HepG2 (cell line): Measurements from ENCODE around the gene CACNA1G. TPM values are rescaled to one million over a fixed set of nuclear protein-coding genes. Genes with fewer than 3 reads are reported as not detected.

ENCODE experiments used
- ATAC-seq: fragments of 200-7000 bp; cut with Tn5 transposase; 3 replicates; pipeline ENCODE4 v1.9.1; 2020; ENCODE audit warnings: mild to moderate bottlenecking, moderate library complexity
- BruUV-seq: library from RNA; stranded (reverse); fragments of 400-500 nt; replicated peaks from 2 replicates; lab custom pipeline; 2021; lab: Mats Ljungman, UMichigan
- CTCF ChIA-PET: fragments of 300-600 bp; formaldehyde crosslinking; extraction: SDS; loops from one replicate; lab custom pipeline; 2021; ENCODE audit warnings: low total read pairs, inconsistent platforms, low intra/inter-chr PET ratio; lab: Yijun Ruan, JAX
- POLR2A ChIA-PET: fragments of 350-600 bp; sonication (Branson Sonifier 250); formaldehyde crosslinking; loops from one replicate; lab custom pipeline; 2020; ENCODE audit warnings: antibody characterized with exemption, inconsistent platforms; lab: Yijun Ruan, JAX
- DNase-seq: peaks from one replicate; pipeline ENCODE4 v3.0.0-alpha.2; 2015; ENCODE audit warnings: low spot score
- FAIRE-seq: peaks from 3 replicates; lab custom pipeline; 2011; peaks lifted over from hg19 to GRCh38; lab: Jason Lieb, UNC
- H2AFZ ChIP-seq: one replicate; pipeline ENCODE4 v1.6.1; 2011; ENCODE audit warnings: low read length, inconsistent platforms
- H3K27ac ChIP-seq: fragments of 300-600 bp; 3 replicates; pipeline ENCODE4 v1.8.0; 2011; ENCODE audit warnings: mixed run types, mild to moderate bottlenecking, mixed read lengths, low read length, inconsistent platforms; ENCODE audit not compliant: insufficient read depth; ENCODE audit errors: extremely low read length
- H3K27me3 ChIP-seq, 2 experiments: fragments of 200-600 bp in 1 of 2; 2 replicates in 1 of 2; 3 replicates in 1 of 2; pipeline versions ENCODE4 v1.6.0 to v1.8.0; 2011; ENCODE audit warnings: low read length in 2 of 2, mild to moderate bottlenecking in 2 of 2, moderate library complexity in 2 of 2, inconsistent platforms in 1 of 2; ENCODE audit not compliant: insufficient read depth in 2 of 2, control insufficient read depth in 1 of 2
- H3K36me3 ChIP-seq, 2 experiments: fragments of 200-600 bp in 1 of 2; replicated peaks in 1 of 2; 2 replicates in 1 of 2; 3 replicates in 1 of 2; pipeline versions ENCODE4 v1.5.1 to v1.8.0; 2011; ENCODE audit warnings: low read length in 2 of 2, inconsistent platforms in 1 of 2; ENCODE audit not compliant: insufficient read depth in 2 of 2, control insufficient read depth in 1 of 2
- H3K4me1 ChIP-seq: 2 replicates; pipeline ENCODE4 v1.5.1; 2012; ENCODE audit warnings: low read length, inconsistent platforms; ENCODE audit not compliant: insufficient read depth
- H3K4me2 ChIP-seq: 2 replicates; pipeline ENCODE4 v1.6.0; 2011; ENCODE audit warnings: low read depth, low read length, inconsistent platforms
- H3K4me3 ChIP-seq, 3 experiments: fragments of 200-600 bp in 1 of 3; sonication (generic), shearing (Covaris generic) in 1 of 3; replicated peaks in 1 of 3; 2 replicates each; pipeline ENCODE4 v1.5.1; 2011 to 2016; ENCODE audit warnings: low read length in 3 of 3, inconsistent platforms in 2 of 3, low read depth in 2 of 3, mild to moderate bottlenecking in 2 of 3, control low read depth in 1 of 3, mixed read lengths in 1 of 3; ENCODE audit not compliant: insufficient read depth in 1 of 3
- H3K79me2 ChIP-seq: one replicate; pipeline ENCODE4 v1.6.1; 2011; ENCODE audit warnings: low read length, inconsistent platforms; ENCODE audit not compliant: insufficient read depth
- H3K9ac ChIP-seq: 2 replicates; pipeline ENCODE4 v1.6.0; 2011; ENCODE audit warnings: mild to moderate bottlenecking, low read depth, low read length, inconsistent platforms; ENCODE audit not compliant: insufficient read depth
- H3K9me3 ChIP-seq: 2 replicates; pipeline ENCODE4 v1.5.1; 2012; ENCODE audit warnings: mild to moderate bottlenecking, low read length
- H4K20me1 ChIP-seq: 2 replicates; pipeline ENCODE4 v1.6.0; 2011; ENCODE audit warnings: inconsistent platforms, mild to moderate bottlenecking, low read length, moderate library complexity; ENCODE audit not compliant: insufficient read depth
- HNRNPL ChIP-seq: fragments of 200-400 bp; formaldehyde crosslinking; IDR thresholded peaks from 2 replicates; pipeline ENCODE4 v1.6.1; 2017; ENCODE audit warnings: mild to moderate bottlenecking, low read depth, low read length
- MIER3 ChIP-seq: IDR thresholded peaks from 2 replicates; pipeline ENCODE4 v1.6.1; 2016; ENCODE audit warnings: missing compliant biosample characterization, borderline replicate concordance
- PATZ1 ChIP-seq: sonication (generic); formaldehyde crosslinking; IDR thresholded peaks from 2 replicates; pipeline ENCODE4 v1.4.0; 2020; ENCODE audit warnings: missing genetic modification reagents
- PHF21A ChIP-seq: sonication (generic); formaldehyde crosslinking; IDR thresholded peaks from 2 replicates; pipeline ENCODE4 v1.5.0; 2020; ENCODE audit warnings: mild to moderate bottlenecking, missing genetic modification reagents
- U2AF2 ChIP-seq: fragments of 200-400 bp; formaldehyde crosslinking; IDR thresholded peaks from 2 replicates; pipeline ENCODE4 v1.6.1; 2017; ENCODE audit warnings: low read depth, mild to moderate bottlenecking, low read length
- ZBTB3 ChIP-seq: sonication (generic); formaldehyde crosslinking; IDR thresholded peaks from 2 replicates; pipeline ENCODE4 v1.4.0; 2020; ENCODE audit warnings: low read depth, mild to moderate bottlenecking, moderate library complexity, missing genetic modification reagents, borderline replicate concordance
- ZFP36 ChIP-seq: fragments of 150-350 bp; IDR thresholded peaks from 2 replicates; pipeline ENCODE4 v1.6.1; 2018; ENCODE audit warnings: borderline replicate concordance, low read length, low read depth; ENCODE audit not compliant: partially characterized antibody
- ZNF180 ChIP-seq: sonication (generic); formaldehyde crosslinking; IDR thresholded peaks from 2 replicates; pipeline ENCODE4 v1.4.0; 2020; ENCODE audit warnings: low read depth, missing genetic modification reagents, borderline replicate concordance
- WGBS: methylation state at CpG from one replicate; pipeline ENCODE4 v1.1.6; 2017; ENCODE audit warnings: low lambda C conversion rate; 5-methylcytosine and 5-hydroxymethylcytosine counted together
- in situ Hi-C: cut with HindIII; loops from 2 replicates; pipeline ENCODE4 v1.10.0; 2017; ENCODE audit warnings: low pct_unique_long_range_greater_than_20kb; ENCODE audit not compliant: extremely low pct_ligation_motif_present
- intact Hi-C: fragments of 100-400 bp; cut with micrococcal nuclease; formaldehyde crosslinking; loops from one replicate; pipeline ENCODE4 v1.10.0; 2022; ENCODE audit not compliant: unreplicated experiment
- polyA plus RNA-seq, 8 experiments: library from polyadenylated mRNA; depleted of rRNA in 3 of 8; stranded (reverse) in 7 of 8; unstranded in 1 of 8; fragments of >200 nt; fragmentation: Illumina TruSeq in 4 of 8; extraction: Trizol in 4 of 8; gene quantifications; 2 replicates each; pipeline versions ENCODE4 v1.2.1 to v1.2.3, GENCODE V29; 2011 to 2016; ENCODE audit warnings: low read depth in 4 of 8, missing spikeins in 1 of 8, mixed read lengths in 1 of 8; ENCODE audit not compliant: insufficient read depth in 1 of 8
- total RNA-seq, 5 experiments: library from RNA; depleted of rRNA; stranded (reverse); fragments of >200 nt; fragmentation: Illumina TruSeq; extraction: Trizol; gene quantifications; 2 replicates each; pipeline ENCODE4 v1.2.3, GENCODE V29; 2016; ENCODE audit warnings: low read depth in 1 of 5

The CACNA1G gene
- total and polyA plus RNA-seq, 2 of the 13 experiments (the other 11 are each of a cell fraction or from before 2014, with no cell fraction given): 0.02 TPM; not detected in 1

- no peak overlapping the region for H3K27ac ChIP-seq
- 97% methylated on average over 14 of the region's 20 CpGs for WGBS
- no peaks in the 10 kb centered on the region for H3K36me3 ChIP-seq
- DNase-seq (no peak), FAIRE-seq (no peak), ATAC-seq (no peak)
- H3K4me2 ChIP-seq: no peak overlapping the region
- H3K9ac ChIP-seq: no peak overlapping the region
- ChIA-PET POLR2A (interaction anchor here (1.7 to 6.7 kb wide), 2 partner anchors 12 kb away, joined by 6 to 38 read pairs; no protein-coding TSS in a partner anchor), CTCF (no interaction called here)
- no peaks in the 10 kb centered on the region for H3K27me3 ChIP-seq
- BruUV-seq: no TSS peak
- peaks cover 47% of the 10 kb centered on the region for H3K4me1 ChIP-seq
- in situ Hi-C loops: no loop called here
- no peak for TF ChIP-seq ZBTB3 (CRISPR knock-in tag)
- TF ChIP-seq HNRNPL: 0 out of 2 replicates have a peak, but pooled peaks have one; percentile 17
- no peak for TF ChIP-seq PHF21A
- no peak for TF ChIP-seq U2AF2
- no peak for TF ChIP-seq ZFP36
- no peak for TF ChIP-seq ZNF180 (CRISPR knock-in tag)
- no peaks in the 10 kb centered on the region for H3K79me2 ChIP-seq
- no peak overlapping the region for H3K4me3 ChIP-seq
- H4K20me1 ChIP-seq: no peaks in the 10 kb centered on the region
- no peak overlapping the region for H2AFZ ChIP-seq
- intact Hi-C loops: no loop called here
- H3K9me3 ChIP-seq: no peaks in the 10 kb centered on the region
Measured at GRCh38 chr17:50672831-50673551, 112.5 kb downstream of the CACNA1G start.

GRCh38 chr17:50675190-50675589, 114.7 kb downstream of the CACNA1G start:
- no TSS peak for BruUV-seq
- Histone ChIP-seq H3K4me1 (peaks cover 50% of the 10 kb centered on the region), H2AFZ (no peak overlapping the region), H3K9ac (no peak overlapping the region), H3K79me2 (no peaks in the 10 kb centered on the region), H4K20me1 (no peaks in the 10 kb centered on the region), H3K27ac (no peak overlapping the region), H3K27me3 (no peaks in the 10 kb centered on the region), H3K4me2 (no peak overlapping the region), H3K36me3 (no peaks in the 10 kb centered on the region), H3K4me3 (no peak overlapping the region), H3K9me3 (no peaks in the 10 kb centered on the region)
- intact Hi-C loops (no loop called here), in situ Hi-C loops (no loop called here)
- FAIRE-seq (no peak), ATAC-seq (no peak), DNase-seq (no peak)
- 0 out of 2 replicates have a peak, but pooled peaks have one; percentile 14 for TF ChIP-seq PATZ1
- TF ChIP-seq MIER3: no peak
- ChIA-PET CTCF (no interaction called here), POLR2A (interaction anchor here (1.5 kb wide), 1 partner anchor 9 kb away, joined by 8 read pairs; no protein-coding TSS in a partner anchor)
- 87% methylated on average over 3 of the region's 3 CpGs for WGBS
